Tibial nerve (tissue), 4 donors: ENCODE data around the gene CDON. TPM values are rescaled to one million over a fixed set of nuclear protein-coding genes. Genes with fewer than 3 reads are reported as not detected.

Source experiments
- DNase-seq, 2 donors: peaks; one replicate each; pipeline ENCODE4 v3.0.0-alpha.2; 2019; ENCODE audit warnings: low spot score in 2 of 2
- H3K27ac ChIP-seq, 4 donors: fragments of 200-600 bp; sonication (generic) in 3 of 4; one replicate each; pipeline ENCODE4 v1.5.1; 2017 to 2019; ENCODE audit warnings: mild to moderate bottlenecking in 1 of 4
- H3K27me3 ChIP-seq, 2 donors: fragments of 200-600 bp; sonication (generic) in 1 of 2; one replicate each; pipeline versions ENCODE4 v1.5.1 to v1.6.0; 2017 to 2019
- H3K36me3 ChIP-seq, 3 donors: fragments of 200-600 bp; sonication (generic); one replicate each; pipeline ENCODE4 v1.5.1; 2018 to 2019
- H3K4me1 ChIP-seq, 4 donors: fragments of 200-600 bp; sonication (generic) in 3 of 4; one replicate each; pipeline ENCODE4 v1.5.1; 2017 to 2019
- H3K4me3 ChIP-seq, 4 donors: fragments of 200-600 bp; sonication (generic) in 3 of 4; one replicate each; pipeline ENCODE4 v1.5.1; 2017 to 2019; ENCODE audit warnings: mild to moderate bottlenecking in 1 of 4, moderate library complexity in 1 of 4
- H3K9me3 ChIP-seq, 4 donors: fragments of 200-600 bp; sonication (generic) in 3 of 4; one replicate each; pipeline ENCODE4 v1.5.1; 2017 to 2019
- CTCF ChIP-seq, 5 experiments: fragments of 200-600 bp in 3 of 5; fragments of 450-650 bp in 2 of 5; sonication (generic) in 3 of 5; IDR thresholded peaks; one replicate each; pipeline ENCODE4 v1.5.1; 2016 to 2019; ENCODE audit warnings: antibody characterized with exemption in 5 of 5, mild to moderate bottlenecking in 3 of 5, moderate library complexity in 2 of 5
- EP300 ChIP-seq, 2 donors: sonication (generic); formaldehyde crosslinking; IDR thresholded peaks; one replicate each; pipeline ENCODE4 v1.6.1; 2017; ENCODE audit warnings: antibody characterized with exemption in 2 of 2, mild to moderate bottlenecking in 1 of 2
- POLR2A ChIP-seq, 2 donors: fragments of 450-650 bp; IDR thresholded peaks; one replicate each; pipeline ENCODE4 v1.6.1; 2017; ENCODE audit warnings: antibody characterized with exemption in 2 of 2, mild to moderate bottlenecking in 2 of 2, moderate library complexity in 2 of 2
- WGBS, 2 donors: methylation state at CpG; one replicate each; pipeline ENCODE4 v1.1.5; 2018; 5-methylcytosine and 5-hydroxymethylcytosine counted together
- total RNA-seq, 4 donors: library from RNA; depleted of rRNA; stranded (reverse); fragments of >200 nt; gene quantifications; one replicate each; pipeline ENCODE4 v1.1.0, GENCODE V29; 2016

The CDON gene
- total RNA-seq, 4 donors from 2014 or later, result 14.4 to 25.9 (median 15.3) TPM

GRCh38 chr11:126025822-126026221 lies 36.8 kb downstream of the CDON start:
- H3K36me3 ChIP-seq, result no peaks in the 10 kb centered on the region
- no peaks in the 10 kb centered on the region for H3K27me3 ChIP-seq
- WGBS, 2 donors, result 34 to 55% methylated on average over 1 of the region's 1 CpG
- peaks cover 0 to 20% (median 4%) of the 10 kb centered on the region in 4 donors for H3K4me1 ChIP-seq
- H3K4me3 ChIP-seq, result no peak overlapping the region
- no peak overlapping the region for H3K27ac ChIP-seq
- TF ChIP-seq CTCF (IDR thresholded peaks at IDR 0.05) (no peak), POLR2A (IDR thresholded peaks at IDR 0.05) (no peak), EP300 (IDR thresholded peaks at IDR 0.05) (no peak)
- no peaks in the 10 kb centered on the region for H3K9me3 ChIP-seq
- no peak for DNase-seq

- Histone ChIP-seq H3K4me1 (peaks cover 0 to 9% (median 0%) of the 10 kb centered on the region in 4 donors), H3K27me3 (no peaks in the 10 kb centered on the region), H3K4me3 (no peak overlapping the region), H3K27ac (peak overlapping the region in 1 of 4 donors; percentile 40), H3K36me3 (peaks cover 0 to 14% (median 0%) of the 10 kb centered on the region in 3 donors), H3K9me3 (no peaks in the 10 kb centered on the region)
- WGBS, 2 donors, result 71 to 77% methylated on average over 5 of the region's 5 CpGs
- DNase-seq, result no peak
- no peak for TF ChIP-seq POLR2A (IDR thresholded peaks at IDR 0.05)
- no peak for TF ChIP-seq CTCF (IDR thresholded peaks at IDR 0.05)
- TF ChIP-seq EP300 (IDR thresholded peaks at IDR 0.05), result no peak
These were observed 38.5 kb downstream of the CDON start for GRCh38 chr11:126024123-126024522.

GRCh38 chr11:126012852-126013251 lies 49.8 kb downstream of the CDON start:
- H3K4me1 ChIP-seq, result peaks cover 0 to under 1% (median 0%) of the 10 kb centered on the region in 4 donors
- H3K27ac ChIP-seq, result no peak overlapping the region
- H3K27me3 ChIP-seq, result no peaks in the 10 kb centered on the region
- H3K36me3 ChIP-seq, result peaks cover 0 to 26% (median 0%) of the 10 kb centered on the region in 3 donors
- 94 to 98% methylated on average over 2 of the region's 2 CpGs for WGBS, 2 donors
- no peak for DNase-seq
- TF ChIP-seq CTCF (IDR thresholded peaks at IDR 0.05) (no peak), EP300 (IDR thresholded peaks at IDR 0.05) (no peak), POLR2A (IDR thresholded peaks at IDR 0.05) (no peak)
- H3K4me3 ChIP-seq, result no peak overlapping the region
- H3K9me3 ChIP-seq, result no peaks in the 10 kb centered on the region

GRCh38 chr11:126011754-126012153 lies 50.9 kb downstream of the CDON start:
- Histone ChIP-seq H3K4me3 (no peak overlapping the region), H3K27me3 (no peaks in the 10 kb centered on the region), H3K27ac (no peak overlapping the region), H3K9me3 (no peaks in the 10 kb centered on the region), H3K36me3 (peaks cover 0 to 19% (median 0%) of the 10 kb centered on the region in 3 donors), H3K4me1 (peaks cover 0 to 7% (median 0%) of the 10 kb centered on the region in 4 donors)
- no peak for DNase-seq
- no peak for TF ChIP-seq POLR2A (IDR thresholded peaks at IDR 0.05)
- no peak for TF ChIP-seq EP300 (IDR thresholded peaks at IDR 0.05)
- no peak for TF ChIP-seq CTCF (IDR thresholded peaks at IDR 0.05)
- 89 to 91% methylated on average over 4 of the region's 4 CpGs for WGBS, 2 donors

GRCh38 chr11:126011265-126011664 lies 51.4 kb downstream of the CDON start:
- peaks cover 0 to 11% (median 0%) of the 10 kb centered on the region in 4 donors for H3K4me1 ChIP-seq
- TF ChIP-seq CTCF (IDR thresholded peaks at IDR 0.05) (no peak), POLR2A (IDR thresholded peaks at IDR 0.05) (no peak), EP300 (IDR thresholded peaks at IDR 0.05) (no peak)
- no peak overlapping the region for H3K27ac ChIP-seq
- H3K4me3 ChIP-seq, result no peak overlapping the region
- H3K36me3 ChIP-seq, result peaks cover 0 to 18% (median 0%) of the 10 kb centered on the region in 3 donors
- WGBS, 2 donors, result 62 to 66% methylated on average over 3 of the region's 3 CpGs
- no peaks in the 10 kb centered on the region for H3K9me3 ChIP-seq
- no peaks in the 10 kb centered on the region for H3K27me3 ChIP-seq
- DNase-seq, result no peak
